Prostate gland (tissue), 2 donors: Measurements from ENCODE around the gene PHF3.

ENCODE experiments used
- CTCF ChIP-seq, 4 experiments: fragments of 200-600 bp in 2 of 4; fragments of 450-650 bp in 2 of 4; sonication (generic) in 2 of 4; IDR thresholded peaks; 1 replicate in 3 of 4; 2 replicates in 1 of 4; pipeline ENCODE4 v1.5.1; 2016 to 2019; ENCODE audit warnings: antibody characterized with exemption in 4 of 4, mild to moderate bottlenecking in 2 of 4, moderate library complexity in 2 of 4
- POLR2A ChIP-seq: fragments of 450-650 bp; IDR thresholded peaks from one replicate; pipeline ENCODE4 v1.6.1; 2016; ENCODE audit warnings: antibody characterized with exemption, mild to moderate bottlenecking

- TF ChIP-seq POLR2A (no peak), CTCF (IDR thresholded peaks at IDR 0.05) (no peak)
Measured at GRCh38 chr6:63743691-63744090, 108.1 kb downstream of the PHF3 start.
